ENCODE results near the gene GTPBP2. TPM values are rescaled to one million over a fixed set of nuclear protein-coding genes. Genes with fewer than 3 reads are reported as not detected.

Gene GTPBP2
- total RNA-seq, 2 donors from 2014 or later: 15.7 to 20.7 TPM

DNA sequence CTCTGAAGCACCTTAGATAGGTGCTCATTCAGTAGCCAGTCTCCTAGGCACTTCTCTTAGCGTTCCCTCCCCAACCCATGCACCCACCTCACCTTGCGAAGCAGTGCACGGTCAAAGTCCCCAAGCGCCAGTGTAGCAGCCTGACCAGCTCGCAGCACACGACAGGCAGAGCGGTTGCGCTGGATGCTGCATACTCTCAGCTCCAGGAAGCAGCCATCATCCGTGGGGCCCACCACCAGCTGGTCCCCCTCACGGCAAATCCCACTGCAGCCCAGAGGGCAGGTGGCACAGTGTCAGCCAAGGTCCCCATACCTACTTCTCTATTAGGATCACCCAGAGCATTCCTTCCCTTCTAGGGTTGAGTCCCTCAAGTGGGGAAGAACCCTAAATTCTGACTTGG lies 6.5 kb downstream of the GTPBP2 start:
- H3K4me3 ChIP-seq: no peak overlapping the region
- no peaks in the 10 kb centered on the region for H3K27me3 ChIP-seq
- H3K9me3 ChIP-seq: no peaks in the 10 kb centered on the region
- peaks cover 62% of the 10 kb centered on the region for H3K36me3 ChIP-seq
- DNase-seq (ENCODE audit: low spot score): no peak
- TF ChIP-seq, protein P1, sequence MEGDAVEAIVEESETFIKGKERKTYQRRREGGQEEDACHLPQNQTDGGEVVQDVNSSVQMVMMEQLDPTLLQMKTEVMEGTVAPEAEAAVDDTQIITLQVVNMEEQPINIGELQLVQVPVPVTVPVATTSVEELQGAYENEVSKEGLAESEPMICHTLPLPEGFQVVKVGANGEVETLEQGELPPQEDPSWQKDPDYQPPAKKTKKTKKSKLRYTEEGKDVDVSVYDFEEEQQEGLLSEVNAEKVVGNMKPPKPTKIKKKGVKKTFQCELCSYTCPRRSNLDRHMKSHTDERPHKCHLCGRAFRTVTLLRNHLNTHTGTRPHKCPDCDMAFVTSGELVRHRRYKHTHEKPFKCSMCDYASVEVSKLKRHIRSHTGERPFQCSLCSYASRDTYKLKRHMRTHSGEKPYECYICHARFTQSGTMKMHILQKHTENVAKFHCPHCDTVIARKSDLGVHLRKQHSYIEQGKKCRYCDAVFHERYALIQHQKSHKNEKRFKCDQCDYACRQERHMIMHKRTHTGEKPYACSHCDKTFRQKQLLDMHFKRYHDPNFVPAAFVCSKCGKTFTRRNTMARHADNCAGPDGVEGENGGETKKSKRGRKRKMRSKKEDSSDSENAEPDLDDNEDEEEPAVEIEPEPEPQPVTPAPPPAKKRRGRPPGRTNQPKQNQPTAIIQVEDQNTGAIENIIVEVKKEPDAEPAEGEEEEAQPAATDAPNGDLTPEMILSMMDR (IDR thresholded peaks at IDR 0.05): no peak
- no peak overlapping the region for H3K27ac ChIP-seq
- H3K4me1 ChIP-seq: peaks cover 0 to 17% of the 10 kb centered on the region in 2 donors

DNA sequence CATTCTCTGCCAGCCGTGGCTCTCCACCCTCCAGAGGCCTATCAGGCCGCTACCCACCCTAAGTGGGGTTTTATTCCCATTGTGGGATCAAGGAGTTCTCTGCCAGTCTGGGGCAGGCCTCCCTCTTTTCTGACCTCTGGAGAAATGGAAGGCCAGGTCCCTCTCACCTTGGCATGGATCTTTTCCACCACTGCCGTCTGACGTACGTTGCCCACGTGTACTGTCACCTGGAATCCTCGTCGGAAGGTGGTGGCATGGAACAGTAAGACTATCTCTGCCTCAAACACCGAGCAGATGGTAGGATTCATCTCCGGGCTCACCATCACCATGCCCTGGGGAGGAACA lies 7.3 kb downstream of the GTPBP2 start:
- H3K9me3 ChIP-seq: no peaks in the 10 kb centered on the region
- TF ChIP-seq, protein P1 (IDR thresholded peaks at IDR 0.05): no peak
- no peaks in the 10 kb centered on the region for H3K27me3 ChIP-seq
- DNase-seq (ENCODE audit: low spot score): no peak
- H3K27ac ChIP-seq: no peak overlapping the region
- peaks cover 62% of the 10 kb centered on the region for H3K36me3 ChIP-seq
- H3K4me3 ChIP-seq: no peak overlapping the region
- peaks cover 0 to 10% of the 10 kb centered on the region in 2 donors for H3K4me1 ChIP-seq

DNA sequence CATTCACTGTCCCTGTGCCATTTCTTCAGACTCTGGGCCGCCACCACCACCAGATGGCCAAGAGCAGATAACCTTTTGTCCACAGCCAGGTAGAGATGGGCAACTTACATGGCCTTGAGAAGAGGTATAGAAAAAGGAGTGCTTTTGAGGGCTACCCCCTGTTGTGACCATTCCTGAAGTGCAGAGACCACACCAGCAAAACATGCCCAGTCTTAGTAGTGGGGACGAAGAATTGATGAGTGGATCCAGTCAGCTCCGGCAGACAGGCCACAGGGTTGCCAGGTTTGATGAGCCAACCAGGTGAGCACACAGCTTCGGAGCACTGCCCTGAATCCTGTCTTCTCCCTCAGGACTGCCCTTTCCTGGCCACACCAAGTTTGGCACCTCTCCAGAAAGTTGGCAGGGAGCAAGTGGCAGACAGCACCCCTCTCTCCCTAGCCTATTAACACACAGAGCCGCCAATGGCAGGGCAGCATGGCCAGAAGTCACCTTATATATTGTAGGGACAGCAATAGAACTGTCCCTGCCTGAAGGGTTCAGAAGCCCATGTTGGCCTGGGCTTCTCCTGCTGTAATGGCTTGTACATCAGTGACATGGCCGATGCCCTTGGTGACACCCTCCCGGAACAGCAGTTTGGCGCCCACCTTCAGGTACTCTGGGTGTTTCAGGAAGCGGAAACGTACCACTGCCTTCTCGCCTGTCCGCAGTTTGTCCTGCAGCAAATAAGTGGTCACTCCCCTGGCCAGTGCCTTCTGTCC lies 7.8 kb downstream of the GTPBP2 start:
- DNase-seq (ENCODE audit: low spot score): no peak
- Histone ChIP-seq H3K4me1 (peaks cover 0 to 4% of the 10 kb centered on the region in 2 donors), H3K27me3 (no peaks in the 10 kb centered on the region), H3K36me3 (peaks cover 62% of the 10 kb centered on the region), H3K9me3 (no peaks in the 10 kb centered on the region), H3K4me3 (no peak overlapping the region), H3K27ac (no peak overlapping the region)
- TF ChIP-seq, protein P1 (IDR thresholded peaks at IDR 0.05): no peak

DNA sequence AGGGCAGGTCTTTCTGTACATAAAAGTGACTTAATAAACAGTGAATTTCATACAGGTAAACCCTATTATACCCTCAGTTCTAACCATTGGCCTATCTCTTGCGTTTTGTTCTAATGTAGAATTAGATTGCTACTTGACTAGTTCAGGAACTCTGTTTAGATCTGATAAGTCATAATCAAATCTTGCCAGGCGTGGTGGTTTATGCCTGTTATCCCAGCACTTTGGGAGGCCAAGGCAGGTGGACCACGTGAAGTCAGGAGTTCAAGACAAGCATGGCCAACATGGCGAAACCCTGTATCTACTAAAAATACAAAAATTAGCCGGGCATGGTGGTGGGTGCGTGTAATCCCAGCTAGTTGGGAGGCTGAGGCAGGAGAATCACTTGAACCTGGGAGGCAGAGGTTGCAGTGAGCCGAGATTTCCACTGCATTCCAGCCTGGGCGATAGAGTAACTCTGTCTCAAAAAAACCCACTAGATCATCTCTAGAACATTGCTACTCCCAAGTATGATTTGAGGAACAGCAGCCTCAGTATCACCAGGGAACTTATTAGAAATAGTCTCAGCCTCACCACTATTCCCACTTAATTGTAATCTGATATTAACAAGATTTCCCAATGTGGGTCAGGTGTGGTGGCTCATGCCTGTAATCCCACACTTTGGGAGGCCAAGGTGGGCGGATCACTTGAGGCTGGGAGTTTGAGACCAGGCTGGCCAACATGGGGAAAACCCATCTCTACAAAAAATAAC lies 12.2 kb downstream of the GTPBP2 start:
- peak; percentile 9 for DNase-seq (ENCODE audit: low spot score)
- H3K27ac ChIP-seq: no peak overlapping the region
- no peaks in the 10 kb centered on the region for H3K27me3 ChIP-seq
- no peaks in the 10 kb centered on the region for H3K9me3 ChIP-seq
- no peaks in the 10 kb centered on the region for H3K4me1 ChIP-seq
- H3K36me3 ChIP-seq: peaks cover 35% of the 10 kb centered on the region
- no peak overlapping the region for H3K4me3 ChIP-seq
- TF ChIP-seq, protein P1 (IDR thresholded peaks at IDR 0.05): no peak

DNA sequence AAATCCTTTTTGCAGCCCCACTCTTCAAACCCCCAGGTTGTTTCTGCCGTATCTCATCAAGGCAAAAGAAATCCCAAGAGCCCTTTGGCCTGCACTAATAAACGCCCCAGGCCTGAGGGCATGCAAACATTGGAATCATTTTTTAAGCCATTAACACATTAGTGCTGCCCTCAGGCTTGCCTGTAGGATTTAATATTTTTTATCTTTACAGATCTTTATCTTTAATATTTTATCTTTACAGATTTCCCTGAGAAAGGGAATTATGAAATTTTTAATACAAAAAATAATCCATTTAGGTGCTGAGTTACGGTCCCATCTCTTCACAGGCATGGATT lies 14.7 kb downstream of the GTPBP2 start:
- no peak overlapping the region for H3K4me3 ChIP-seq
- H3K9me3 ChIP-seq: no peaks in the 10 kb centered on the region
- no peaks in the 10 kb centered on the region for H3K27me3 ChIP-seq
- H3K4me1 ChIP-seq: no peaks in the 10 kb centered on the region
- TF ChIP-seq, protein P1 (IDR thresholded peaks at IDR 0.05): no peak
- no peak overlapping the region for H3K27ac ChIP-seq
- no peak for DNase-seq (ENCODE audit: low spot score)
- peaks cover 27% of the 10 kb centered on the region for H3K36me3 ChIP-seq
